Measurements from ENCODE around the gene SLC12A7. TPM values are rescaled to one million over a fixed set of nuclear protein-coding genes. Genes with fewer than 3 reads are reported as not detected.

The SLC12A7 gene
- total and polyA plus RNA-seq, 2 of the 13 experiments (the other 11 are each of a cell fraction or from before 2014, with no cell fraction given), result 14.0 to 18.5 TPM

- intact Hi-C loops (cut with micrococcal nuclease; ENCODE audit: unreplicated experiment) (loop anchor here (5.0 kb wide), 1 partner anchor 166 kb away; no protein-coding TSS in a partner anchor), in situ Hi-C loops (cut with HindIII; ENCODE audit: extremely low pct_ligation_motif_present, low pct_unique_long_range_greater_than_20kb) (no loop called here)
- TF ChIP-seq TBX3 (IDR thresholded peaks at IDR 0.05; ENCODE audit: borderline replicate concordance), result no peak
- TF ChIP-seq, protein P1, sequence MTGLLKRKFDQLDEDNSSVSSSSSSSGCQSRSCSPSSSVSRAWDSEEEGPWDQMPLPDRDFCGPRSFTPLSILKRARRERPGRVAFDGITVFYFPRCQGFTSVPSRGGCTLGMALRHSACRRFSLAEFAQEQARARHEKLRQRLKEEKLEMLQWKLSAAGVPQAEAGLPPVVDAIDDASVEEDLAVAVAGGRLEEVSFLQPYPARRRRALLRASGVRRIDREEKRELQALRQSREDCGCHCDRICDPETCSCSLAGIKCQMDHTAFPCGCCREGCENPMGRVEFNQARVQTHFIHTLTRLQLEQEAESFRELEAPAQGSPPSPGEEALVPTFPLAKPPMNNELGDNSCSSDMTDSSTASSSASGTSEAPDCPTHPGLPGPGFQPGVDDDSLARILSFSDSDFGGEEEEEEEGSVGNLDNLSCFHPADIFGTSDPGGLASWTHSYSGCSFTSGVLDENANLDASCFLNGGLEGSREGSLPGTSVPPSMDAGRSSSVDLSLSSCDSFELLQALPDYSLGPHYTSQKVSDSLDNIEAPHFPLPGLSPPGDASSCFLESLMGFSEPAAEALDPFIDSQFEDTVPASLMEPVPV (CRISPR knock-in tag; IDR thresholded peaks at IDR 0.05), result no peak
- no peak for TF ChIP-seq ARHGAP35 (CRISPR knock-in tag; IDR thresholded peaks at IDR 0.05; ENCODE audit: borderline replicate concordance)
- TF ChIP-seq SPEN (CRISPR knock-in tag; IDR thresholded peaks at IDR 0.05; ENCODE audit: low read depth), result no peak
- TF ChIP-seq ZNF773 (CRISPR knock-in tag; IDR thresholded peaks at IDR 0.05; ENCODE audit: borderline replicate concordance), result no peak
- TF ChIP-seq ZNF256 (CRISPR knock-in tag; conservative IDR thresholded peaks at IDR 0.05), result no peak
- TF ChIP-seq ZFP36L1 (CRISPR knock-in tag; IDR thresholded peaks at IDR 0.05), result no peak
- TF ChIP-seq SNAI1 (CRISPR knock-in tag; IDR thresholded peaks at IDR 0.05; ENCODE audit: borderline replicate concordance), result no peak
- no peak for TF ChIP-seq SCMH1 (CRISPR knock-in tag; IDR thresholded peaks at IDR 0.05; ENCODE audit: borderline replicate concordance)
- TF ChIP-seq E2F5 (CRISPR knock-in tag; conservative IDR thresholded peaks at IDR 0.05), result no peak
- TF ChIP-seq HDAC2 (CRISPR knock-in tag; IDR thresholded peaks at IDR 0.05), result no peak
- TF ChIP-seq PHF20 (CRISPR knock-in tag; IDR thresholded peaks at IDR 0.05), result no peak
- TF ChIP-seq ZNF281 (CRISPR knock-in tag; IDR thresholded peaks at IDR 0.05; ENCODE audit: borderline replicate concordance), result no peak
- no peak for TF ChIP-seq HOXA5 (CRISPR knock-in tag; IDR thresholded peaks at IDR 0.05)
- TF ChIP-seq MEIS2 (CRISPR knock-in tag; IDR thresholded peaks at IDR 0.05), result no peak
- TF ChIP-seq RFX1 (IDR thresholded peaks at IDR 0.05), result no peak
- no peak for TF ChIP-seq ZNF367 (CRISPR knock-in tag; IDR thresholded peaks at IDR 0.05; ENCODE audit: borderline replicate concordance)
- TF ChIP-seq RXRA (CRISPR knock-in tag; IDR thresholded peaks at IDR 0.05), result no peak
- 43% methylated on average over 6 of the region's 19 CpGs for WGBS (ENCODE audit: low lambda C conversion rate)
- Histone ChIP-seq H4K20me1 (ENCODE audit: insufficient read depth, low read length) (no peaks in the 10 kb centered on the region), H3K9ac (ENCODE audit: insufficient read depth, low read depth, low read length) (no peak overlapping the region), H2AFZ (ENCODE audit: low read length) (no peak overlapping the region), H3K9me3 (ENCODE audit: low read length) (no peaks in the 10 kb centered on the region), H3K27ac (ENCODE audit: extremely low read length, insufficient read depth, low read length) (no peak overlapping the region), H3K4me3 (replicated peaks in 1 of 3; ENCODE audit: insufficient read depth in 1 of 3, low read depth in 2 of 3, low read length in 3 of 3) (no peak overlapping the region), H3K79me2 (ENCODE audit: insufficient read depth, low read length) (no peaks in the 10 kb centered on the region), H3K36me3 (replicated peaks in 1 of 2; ENCODE audit: control insufficient read depth in 1 of 2, insufficient read depth in 2 of 2, low read length in 2 of 2) (no peaks in the 10 kb centered on the region), H3K27me3 (ENCODE audit: control insufficient read depth in 1 of 2, insufficient read depth in 2 of 2, low read length in 2 of 2) (peaks cover 7 to 66% of the 10 kb centered on the region in 2 experiments), H3K4me2 (ENCODE audit: low read depth, low read length) (no peak overlapping the region), H3K4me1 (ENCODE audit: insufficient read depth, low read length) (peaks cover 32% of the 10 kb centered on the region)
- no peak for FAIRE-seq
- DNase-seq (ENCODE audit: low spot score), result no peak
- no TSS peak for BruUV-seq (replicated peaks)
- POLR2A ChIA-PET, result no interaction called here
- CTCF ChIA-PET (ENCODE audit: low intra/inter-chr PET ratio, low total read pairs), result no interaction called here
- no peak for ATAC-seq
Observed at GRCh38 chr5:1001406-1002270, 110.2 kb downstream of the SLC12A7 start.
